ENCODE measurements around the gene GMPR. TPM values are rescaled to one million over a fixed set of nuclear protein-coding genes. Genes with fewer than 3 reads are reported as not detected.

GMPR gene
- total and polyA plus RNA-seq, 2 donors (not counting 3 experiments of a cell fraction or from before 2014, with no cell fraction given): 36.3 to 64.0 TPM

- H3K9ac ChIP-seq (replicated peaks; ENCODE audit: extremely low read depth, insufficient read depth, low read length): no peak overlapping the region
Observed at GRCh38 chr6:16337295-16337975, 99.0 kb downstream of the GMPR start.

More at GRCh38 chr6:16337295-16337975, 99.0 kb downstream of the GMPR start:
- Histone ChIP-seq H3K4me2 (ENCODE audit: insufficient read depth, low read length) (peak overlapping the region; percentile 44), H3K27ac (ENCODE audit: insufficient read depth, low read depth, low read length) (peak overlapping the region; percentile 79), H3K27me3 (ENCODE audit: control insufficient read depth in 2 of 2, insufficient read depth in 2 of 2, low read length in 2 of 2) (no peaks in the 10 kb centered on the region), H3K4me1 (ENCODE audit: control insufficient read depth, extremely low read depth, insufficient read depth, low read length) (peaks cover 37% of the 10 kb centered on the region), H4K20me1 (replicated peaks; ENCODE audit: control insufficient read depth, extremely low read depth, insufficient read depth, low read length) (no peaks in the 10 kb centered on the region), H3K9me3 (replicated peaks; ENCODE audit: control insufficient read depth, insufficient read depth, low read length) (no peaks in the 10 kb centered on the region), H3K9me1 (replicated peaks; ENCODE audit: control insufficient read depth, extremely low read depth, insufficient read depth, low read length) (no peaks in the 10 kb centered on the region), H3K36me3 (ENCODE audit: control insufficient read depth in 2 of 2, extremely low read depth in 1 of 2, insufficient read depth in 2 of 2, low read length in 2 of 2) (no peaks in the 10 kb centered on the region), H3K4me3 (replicated peaks in 1 of 3; ENCODE audit: insufficient read depth in 1 of 3, low read depth in 1 of 3, low read length in 3 of 3) (no peak overlapping the region), H3K79me2 (ENCODE audit: control insufficient read depth, insufficient read depth, low read length) (no peaks in the 10 kb centered on the region), H2AFZ (ENCODE audit: low read depth, low read length) (peak overlapping the region; percentile 8)
- dilution Hi-C loops (cut with MboI; ENCODE audit: extremely low pct_ligation_motif_present, low sequenced_read_pairs) (no loop called here), intact Hi-C loops (cut with micrococcal nuclease) (loop anchor here (1.0 to 5.0 kb wide), 4 partner anchors 8 to 120 kb away; no protein-coding TSS in a partner anchor)
- BruUV-seq (replicated peaks): no TSS peak
- CTCF ChIA-PET: interaction anchor here (0.9 to 2.1 kb wide), 11 partner anchors 8 to 434 kb away, joined by 3 to 24 read pairs (median 5); no protein-coding TSS in a partner anchor
- TF ChIP-seq CTCF (IDR thresholded peaks at IDR 0.05; ENCODE audit: extremely low read depth in 1 of 2, insufficient read depth in 1 of 2, low read depth in 1 of 2, low read length in 2 of 2) (no peak), FOS (IDR thresholded peaks at IDR 0.05; ENCODE audit: borderline replicate concordance, insufficient read depth, low read length) (peak; percentile 45), GATA2 (IDR thresholded peaks at IDR 0.05; ENCODE audit: insufficient read depth, insufficient read length, low read depth, low read length) (no peak), MYC (IDR thresholded peaks at IDR 0.05; ENCODE audit: low read depth, low read length) (no peak), POLR2A (IDR thresholded peaks at IDR 0.05; ENCODE audit: low read depth, low read length) (no peak), JUN (IDR thresholded peaks at IDR 0.05; ENCODE audit: borderline replicate concordance, insufficient read depth, insufficient read length, low read depth) (peak; percentile 43), EZH2 (IDR thresholded peaks at IDR 0.05; ENCODE audit: borderline replicate concordance, low read depth, low read length, severe bottlenecking) (no peak), POLR2AphosphoS5 (IDR thresholded peaks at IDR 0.05; ENCODE audit: insufficient read depth, low read depth, low read length) (peak; percentile 83)
- TF ChIP-seq, protein P1, sequence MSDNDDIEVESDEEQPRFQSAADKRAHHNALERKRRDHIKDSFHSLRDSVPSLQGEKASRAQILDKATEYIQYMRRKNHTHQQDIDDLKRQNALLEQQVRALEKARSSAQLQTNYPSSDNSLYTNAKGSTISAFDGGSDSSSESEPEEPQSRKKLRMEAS (IDR thresholded peaks at IDR 0.05; ENCODE audit: insufficient read depth, insufficient read length): peak; percentile 64
- POLR2A ChIA-PET: interaction anchor here (2.1 kb wide), 1 partner anchor 8 kb away, joined by 6 read pairs; no protein-coding TSS in a partner anchor
- FAIRE-seq: peak; percentile 99
- peak; percentile 99 for DNase-seq (ENCODE audit: low read depth, low spot score)

Measured in endothelial cell of umbilical vein (primary cell).